K562 (cell line): ENCODE results near the gene SLC24A3. TPM values are rescaled to one million over a fixed set of nuclear protein-coding genes. Genes with fewer than 3 reads are reported as not detected.

Experiments
- ATAC-seq: fragments of 200-7000 bp; cut with Tn5 transposase; 3 replicates; pipeline ENCODE4 v1.9.1; 2020; ENCODE audit warnings: moderate library complexity
- BruUV-seq: library from RNA; stranded (reverse); fragments of 400-500 nt; replicated peaks from 2 replicates; lab custom pipeline; 2021; lab: Mats Ljungman, UMichigan
- CTCF ChIA-PET: fragments of 300-600 bp; formaldehyde crosslinking; extraction: SDS; loops from one replicate; lab custom pipeline; 2021; ENCODE audit warnings: low intra/inter-chr PET ratio; lab: Yijun Ruan, JAX
- POLR2A ChIA-PET: fragments of 300-600, 350-650 bp; sonication (Branson Sonifier 250); formaldehyde crosslinking; extraction: SDS; loops from one replicate; lab custom pipeline; 2021; ENCODE audit warnings: antibody characterized with exemption, inconsistent platforms; lab: Yijun Ruan, JAX
- DNase-seq, 4 experiments: peaks; one replicate each; pipeline versions ENCODE4 v3.0.0 to v3.0.0-alpha.2; 2011 to 2018; ENCODE audit warnings: low spot score in 3 of 4, mixed read lengths in 3 of 4; ENCODE audit errors: extremely low read depth in 1 of 4
- FAIRE-seq: peaks from 2 replicates; lab custom pipeline; 2011; peaks lifted over from hg19 to GRCh38; lab: Jason Lieb, UNC
- H2AFZ ChIP-seq: 2 replicates; pipeline ENCODE4 v1.6.0; 2011; ENCODE audit warnings: low read depth, low read length, control low read depth, inconsistent platforms
- H3K27ac ChIP-seq: fragments of 200-600 bp; 3 replicates; pipeline ENCODE4 v1.8.0; 2011; ENCODE audit warnings: low read depth, mild to moderate bottlenecking, control low read depth, inconsistent platforms, low read length, moderate library complexity, mixed read lengths; ENCODE audit errors: extremely low read depth
- H3K27me3 ChIP-seq, 2 experiments: fragments of 300-600 bp in 1 of 2; 2 replicates in 1 of 2; 3 replicates in 1 of 2; pipeline versions ENCODE4 v1.6.0 to v1.8.0; 2011; ENCODE audit warnings: inconsistent platforms in 2 of 2, low read length in 2 of 2, mild to moderate bottlenecking in 1 of 2, mixed read lengths in 1 of 2, moderate library complexity in 1 of 2; ENCODE audit not compliant: control insufficient read depth in 2 of 2, insufficient read depth in 2 of 2
- H3K36me3 ChIP-seq: fragments of 300-600 bp; 3 replicates; pipeline ENCODE4 v1.8.0; 2011; ENCODE audit warnings: mild to moderate bottlenecking, low read length, inconsistent platforms; ENCODE audit not compliant: control insufficient read depth, insufficient read depth
- H3K4me1 ChIP-seq, 2 experiments: fragments of 200-600 bp in 1 of 2; replicated peaks in 1 of 2; 2 replicates in 1 of 2; 3 replicates in 1 of 2; pipeline versions ENCODE4 v1.5.1 to v1.8.0; 2011; ENCODE audit warnings: inconsistent platforms in 2 of 2, low read length in 2 of 2, mild to moderate bottlenecking in 1 of 2, mixed read lengths in 1 of 2, moderate library complexity in 1 of 2; ENCODE audit not compliant: control insufficient read depth in 2 of 2, insufficient read depth in 2 of 2
- H3K4me2 ChIP-seq: 2 replicates; pipeline ENCODE4 v1.6.1; 2011; ENCODE audit warnings: low read length, control low read depth, inconsistent platforms, mixed read lengths; ENCODE audit not compliant: insufficient read depth
- H3K4me3 ChIP-seq: fragments of 200-600 bp; sonication (generic), shearing (Covaris generic); 2 replicates; pipeline ENCODE4 v1.5.1; 2016; ENCODE audit warnings: control low read depth, inconsistent platforms
- H3K79me2 ChIP-seq: fragments of 200-600 bp; 3 replicates; pipeline ENCODE4 v1.8.0; 2011; ENCODE audit warnings: low read length, inconsistent platforms; ENCODE audit not compliant: control insufficient read depth, insufficient read depth
- H3K9ac ChIP-seq, 2 experiments: 2 replicates each; pipeline versions ENCODE4 v1.6.0 to v1.6.1; 2011; ENCODE audit warnings: low read depth in 2 of 2, low read length in 2 of 2, control low read depth in 1 of 2, inconsistent platforms in 1 of 2, mild to moderate bottlenecking in 1 of 2, mixed read lengths in 1 of 2; ENCODE audit not compliant: insufficient read depth in 1 of 2
- H3K9me1 ChIP-seq: one replicate; pipeline ENCODE4 v1.6.0; 2011; ENCODE audit warnings: inconsistent platforms, mild to moderate bottlenecking, low read length, moderate library complexity; ENCODE audit not compliant: control insufficient read depth, insufficient read depth
- H3K9me3 ChIP-seq: replicated peaks from 2 replicates; pipeline ENCODE4 v1.5.1; 2011; ENCODE audit warnings: low read depth, low read length, inconsistent platforms; ENCODE audit not compliant: control insufficient read depth, insufficient read depth
- H4K20me1 ChIP-seq: replicated peaks from 2 replicates; pipeline ENCODE4 v1.6.1; 2011; ENCODE audit warnings: low read length, inconsistent platforms, mixed read lengths; ENCODE audit not compliant: control insufficient read depth, insufficient read depth
- BRD9 ChIP-seq: fragments of 450-650 bp; IDR thresholded peaks from 2 replicates; pipeline ENCODE4 v1.6.1; 2018; ENCODE audit warnings: low read depth; ENCODE audit not compliant: partially characterized antibody
- DIDO1 ChIP-seq: fragments of 450-650 bp; IDR thresholded peaks from 2 replicates; pipeline ENCODE4 v1.6.1; 2016; ENCODE audit warnings: low read depth, missing biosample characterization, missing genetic modification characterization
- EGR1 ChIP-seq: fragments of 450-650 bp; conservative IDR thresholded peaks from 2 replicates; pipeline ENCODE4 v1.6.1; 2017; ENCODE audit warnings: mild to moderate bottlenecking
- FUS ChIP-seq: fragments of 200-400 bp; formaldehyde crosslinking; optimal IDR thresholded peaks from 2 replicates; pipeline ENCODE3; 2017; ENCODE audit warnings: low read depth, low read length
- RBM14 ChIP-seq: fragments of 200-400 bp; formaldehyde crosslinking; IDR thresholded peaks from 2 replicates; pipeline ENCODE4 v1.6.1; 2018; ENCODE audit warnings: low read depth, mild to moderate bottlenecking, low read length, moderate library complexity, borderline replicate concordance; ENCODE audit not compliant: insufficient read depth
- RCOR1 ChIP-seq, 2 experiments: IDR thresholded peaks; 2 replicates each; pipeline ENCODE4 v1.6.1; 2012; ENCODE audit warnings: low read depth in 2 of 2, low read length in 2 of 2, borderline replicate concordance in 1 of 2, improper control_type of control experiment in 1 of 2
- SETDB1 ChIP-seq: IDR thresholded peaks from one replicate; pipeline ENCODE4 v1.6.1; 2012; ENCODE audit warnings: low read length, control low read depth, inconsistent platforms
- SIRT6 ChIP-seq: IDR thresholded peaks from one replicate; pipeline ENCODE4 v1.6.1; 2012; ENCODE audit warnings: low read depth, mild to moderate bottlenecking, control low read depth, inconsistent platforms, low read length, moderate library complexity
- SNIP1 ChIP-seq: fragments of 450-650 bp; IDR thresholded peaks from 2 replicates; pipeline ENCODE4 v1.7.1; 2017; ENCODE audit warnings: low read depth, mild to moderate bottlenecking
- ZNF311 ChIP-seq: fragments of 250-450 bp; sonication (Bioruptor Pico); IDR thresholded peaks from 2 replicates; pipeline ENCODE4 v1.4.0; 2020; ENCODE audit warnings: mild to moderate bottlenecking, moderate library complexity
- WGBS: fragments of 100-300 bp; shearing (Covaris generic); methylation state at CpG from one replicate; pipeline ENCODE4 v1.1.6; 2016; ENCODE audit warnings: low coverage, mixed read lengths; ENCODE audit not compliant: insufficient coverage; ENCODE audit errors: missing lambda C conversion rate; 5-methylcytosine and 5-hydroxymethylcytosine counted together
- in situ Hi-C: fragments of 300-500 bp; cut with MboI; formaldehyde crosslinking; loops from 4 replicates; pipeline ENCODE4 v1.15.0; 2018; ENCODE audit warnings: inconsistent platforms, mixed read lengths
- intact Hi-C: fragments of 100-400 bp; cut with micrococcal nuclease; formaldehyde crosslinking; loops from 2 replicates; pipeline ENCODE4 v1.14.2; 2022
- polyA plus RNA-seq, 8 experiments: library from polyadenylated mRNA; depleted of rRNA in 4 of 8; stranded (reverse) in 5 of 8; unstranded in 3 of 8; fragments of >200 nt; fragmentation: Nextera tagmentation in 2 of 8; fragmentation: Illumina TruSeq in 1 of 8; extraction: Ambion mirVana in 2 of 8; extraction: Trizol in 1 of 8; gene quantifications; 2 replicates each; pipeline versions ENCODE4 v1.2.1 to v1.2.3, GENCODE V29; 2011 to 2014; ENCODE audit warnings: inconsistent platforms in 1 of 8, missing spikeins in 1 of 8
- total RNA-seq, 7 experiments: library from RNA; depleted of rRNA in 6 of 7; stranded (reverse); fragments of >200 nt in 6 of 7; fragmentation: Illumina TruSeq in 2 of 7; extraction: Trizol in 2 of 7; gene quantifications; 2 replicates each; pipeline versions ENCODE4 v1.2.1 to v1.2.3, GENCODE V29; 2011 to 2021; ENCODE audit warnings: low replicate concordance in 1 of 7
- TF ChIP-seq, protein P1 (sequence below): sonication (generic); formaldehyde crosslinking; IDR thresholded peaks from 2 replicates; pipeline ENCODE4 v1.8.1; 2022; ENCODE audit warnings: missing genetic modification reagents
- TF ChIP-seq, protein P2 (sequence below), 2 experiments: fragments of 450-650 bp; conservative IDR thresholded peaks; 2 replicates each; pipeline ENCODE4 v1.6.1; 2017; ENCODE audit warnings: mild to moderate bottlenecking in 2 of 2, moderate library complexity in 2 of 2
- TF ChIP-seq, protein P3 (sequence below): fragments of 250-450 bp; sonication (Bioruptor Pico); IDR thresholded peaks from 2 replicates; pipeline ENCODE4 v1.5.0; 2021; ENCODE audit warnings: mild to moderate bottlenecking, moderate library complexity
- TF ChIP-seq, protein P4 (sequence below), 2 experiments: fragments of 450-650 bp in 1 of 2; sonication (generic) in 1 of 2; formaldehyde crosslinking; conservative IDR thresholded peaks; 2 replicates each; pipeline versions ENCODE4 v1.4.0 to v1.8.1; 2020 to 2022; ENCODE audit warnings: mild to moderate bottlenecking in 1 of 2, missing genetic modification reagents in 1 of 2

The SLC24A3 gene
- total and polyA plus RNA-seq, 9 of the 15 experiments (the other 6 are each of a cell fraction or from before 2014, with no cell fraction given), result not detected

DNA sequence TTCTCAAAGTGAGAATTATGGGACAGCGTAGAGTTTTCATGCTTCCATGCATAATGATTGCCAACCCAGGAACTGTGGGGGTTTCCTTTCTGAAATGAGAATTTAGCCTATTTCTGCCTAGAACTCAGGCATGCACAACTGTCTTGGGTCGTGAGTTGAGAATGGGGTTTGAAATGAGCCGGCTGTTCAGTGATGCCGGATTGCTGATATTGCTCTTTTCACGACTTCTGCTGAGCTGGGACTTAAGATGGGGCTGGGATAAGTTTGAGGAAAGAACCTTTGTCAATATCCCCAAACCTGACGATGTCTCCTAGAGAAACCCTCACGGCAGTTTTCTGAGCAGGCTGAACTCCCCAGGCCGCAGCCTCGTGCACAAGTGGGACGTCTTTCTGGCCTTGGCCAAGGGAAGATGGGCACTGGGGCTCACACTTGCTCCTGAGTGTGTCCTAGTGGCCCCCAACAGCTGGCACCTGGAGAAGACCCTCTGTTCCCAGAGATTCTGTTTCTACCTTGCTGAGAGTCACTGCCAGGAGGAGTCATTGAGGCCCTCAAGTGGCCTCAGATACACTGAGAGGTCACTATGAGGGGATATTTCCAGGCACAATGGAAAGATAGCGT, 511.5 kb downstream of the SLC24A3 start:
- Histone ChIP-seq H3K79me2 (no peaks in the 10 kb centered on the region), H3K4me1 (no peaks in the 10 kb centered on the region), H3K9me1 (no peaks in the 10 kb centered on the region), H3K9me3 (no peaks in the 10 kb centered on the region), H3K9ac (no peak overlapping the region), H3K27me3 (no peaks in the 10 kb centered on the region; a peak in 1 of 5 replicates), H3K4me2 (no peak overlapping the region), H2AFZ (no peak overlapping the region), H4K20me1 (no peaks in the 10 kb centered on the region), H3K27ac (no peak overlapping the region), H3K4me3 (no peak overlapping the region), H3K36me3 (no peaks in the 10 kb centered on the region)
- no peak for DNase-seq
- 0% methylated on average over 6 of the region's 11 CpGs for WGBS
- ChIA-PET POLR2A (no interaction called here), CTCF (no interaction called here)
- intact Hi-C loops (no loop called here), in situ Hi-C loops (no loop called here)
- FAIRE-seq, result no peak
- no peak for ATAC-seq
- BruUV-seq, result no TSS peak
- TF ChIP-seq EGR1, result no peak
- TF ChIP-seq SETDB1, result no peak
- no peak for TF ChIP-seq RCOR1 (IDR thresholded peaks at IDR 0.05; ENCODE audit: borderline replicate concordance in 1 of 2, low read depth in 2 of 2, low read length in 2 of 2)
- TF ChIP-seq, protein P1, sequence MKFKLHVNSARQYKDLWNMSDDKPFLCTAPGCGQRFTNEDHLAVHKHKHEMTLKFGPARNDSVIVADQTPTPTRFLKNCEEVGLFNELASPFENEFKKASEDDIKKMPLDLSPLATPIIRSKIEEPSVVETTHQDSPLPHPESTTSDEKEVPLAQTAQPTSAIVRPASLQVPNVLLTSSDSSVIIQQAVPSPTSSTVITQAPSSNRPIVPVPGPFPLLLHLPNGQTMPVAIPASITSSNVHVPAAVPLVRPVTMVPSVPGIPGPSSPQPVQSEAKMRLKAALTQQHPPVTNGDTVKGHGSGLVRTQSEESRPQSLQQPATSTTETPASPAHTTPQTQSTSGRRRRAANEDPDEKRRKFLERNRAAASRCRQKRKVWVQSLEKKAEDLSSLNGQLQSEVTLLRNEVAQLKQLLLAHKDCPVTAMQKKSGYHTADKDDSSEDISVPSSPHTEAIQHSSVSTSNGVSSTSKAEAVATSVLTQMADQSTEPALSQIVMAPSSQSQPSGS (CRISPR knock-in tag), result no peak
- TF ChIP-seq, protein P2, sequence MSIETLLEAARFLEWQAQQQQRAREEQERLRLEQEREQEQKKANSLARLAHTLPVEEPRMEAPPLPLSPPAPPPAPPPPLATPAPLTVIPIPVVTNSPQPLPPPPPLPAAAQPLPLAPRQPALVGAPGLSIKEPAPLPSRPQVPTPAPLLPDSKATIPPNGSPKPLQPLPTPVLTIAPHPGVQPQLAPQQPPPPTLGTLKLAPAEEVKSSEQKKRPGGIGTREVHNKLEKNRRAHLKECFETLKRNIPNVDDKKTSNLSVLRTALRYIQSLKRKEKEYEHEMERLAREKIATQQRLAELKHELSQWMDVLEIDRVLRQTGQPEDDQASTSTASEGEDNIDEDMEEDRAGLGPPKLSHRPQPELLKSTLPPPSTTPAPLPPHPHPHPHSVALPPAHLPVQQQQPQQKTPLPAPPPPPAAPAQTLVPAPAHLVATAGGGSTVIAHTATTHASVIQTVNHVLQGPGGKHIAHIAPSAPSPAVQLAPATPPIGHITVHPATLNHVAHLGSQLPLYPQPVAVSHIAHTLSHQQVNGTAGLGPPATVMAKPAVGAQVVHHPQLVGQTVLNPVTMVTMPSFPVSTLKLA (conservative IDR thresholded peaks at IDR 0.05), result no peak
- TF ChIP-seq, protein P3, sequence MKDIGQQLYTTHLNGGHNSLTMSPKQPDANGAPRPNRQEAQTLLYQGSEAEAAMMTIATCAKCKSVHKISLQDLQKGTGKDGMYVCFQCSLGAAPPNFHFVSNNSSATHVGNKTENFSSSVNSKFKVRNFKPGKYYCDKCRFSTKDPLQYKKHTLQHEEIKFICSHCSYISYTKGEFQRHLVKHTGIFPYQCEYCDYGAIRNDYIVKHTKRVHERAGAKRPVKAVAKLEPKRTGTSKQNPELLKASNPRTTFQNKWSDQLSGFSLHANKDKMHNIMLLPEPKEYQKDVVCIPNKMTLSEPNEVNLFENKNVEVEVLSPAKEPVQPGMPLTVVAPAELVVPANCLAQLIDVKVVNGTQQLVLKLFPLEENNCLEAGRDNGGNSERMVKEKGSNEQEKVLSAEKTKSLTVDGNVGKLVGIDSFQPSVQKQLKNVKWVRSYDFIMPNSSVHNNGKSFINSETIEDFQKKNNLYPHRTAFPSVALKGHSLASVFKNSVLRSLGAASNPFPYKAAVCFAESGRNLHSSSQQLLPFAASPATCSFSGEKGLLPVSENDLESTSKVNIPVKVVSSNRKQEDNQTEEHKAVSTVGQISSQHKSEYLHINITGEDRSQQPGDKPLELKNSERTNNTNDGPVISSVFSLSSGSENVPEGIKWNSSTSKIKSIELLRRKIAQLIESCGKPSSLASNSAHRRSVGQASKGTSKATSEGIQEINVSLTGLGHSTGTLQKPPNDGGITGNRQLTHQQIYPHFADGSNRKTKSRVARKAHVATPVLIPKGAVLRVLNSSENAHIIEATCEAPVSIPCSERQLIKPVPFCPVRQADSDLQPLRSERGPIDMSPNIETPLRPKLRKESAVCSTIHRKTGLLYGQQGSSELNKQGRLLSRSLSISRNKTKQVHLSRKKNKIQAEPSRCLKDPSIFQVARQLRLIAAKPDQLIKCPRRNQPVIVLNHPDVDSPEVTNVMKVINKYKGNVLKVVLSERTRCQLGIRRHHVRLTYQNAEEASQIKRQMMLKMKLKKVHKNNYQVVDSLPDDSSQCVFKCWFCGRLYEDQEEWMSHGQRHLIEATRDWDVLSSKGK, result no peak
- TF ChIP-seq, protein P4, sequence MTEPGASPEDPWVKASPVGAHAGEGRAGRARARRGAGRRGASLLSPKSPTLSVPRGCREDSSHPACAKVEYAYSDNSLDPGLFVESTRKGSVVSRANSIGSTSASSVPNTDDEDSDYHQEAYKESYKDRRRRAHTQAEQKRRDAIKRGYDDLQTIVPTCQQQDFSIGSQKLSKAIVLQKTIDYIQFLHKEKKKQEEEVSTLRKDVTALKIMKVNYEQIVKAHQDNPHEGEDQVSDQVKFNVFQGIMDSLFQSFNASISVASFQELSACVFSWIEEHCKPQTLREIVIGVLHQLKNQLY (CRISPR knock-in tag; conservative IDR thresholded peaks at IDR 0.05), result no peak
- TF ChIP-seq DIDO1 (tag), result no peak
- TF ChIP-seq ZNF311 (CRISPR knock-in tag), result no peak
- TF ChIP-seq FUS, result no peak
- no peak for TF ChIP-seq SNIP1
- TF ChIP-seq SIRT6, result no peak
- TF ChIP-seq BRD9, result no peak
- no peak for TF ChIP-seq RBM14
